Measurements from ENCODE around the gene NNAT.
"Not testable (repeated sequence)": the region's sequence is repeated elsewhere in the genome, so short reads cannot be mapped to it uniquely, and the experiment has no call there.

- not testable (repeated sequence) for TF ChIP-seq YY1 (IDR thresholded peaks at IDR 0.05; ENCODE audit: insufficient read depth, insufficient read length); SUZ12 (IDR thresholded peaks at IDR 0.05; ENCODE audit: extremely low read depth, insufficient read depth, insufficient read length); ZNF274 (IDR thresholded peaks at IDR 0.05; ENCODE audit: low read depth, low read length)
Measured at GRCh38 chr20:37550101-37550920, 29.3 kb downstream of the NNAT start.

Measured in NT2/D1 (cell line).